GM19023 (cell line): Measurements from ENCODE around the gene CCDC13.

Experiments used
- ATAC-seq: cut with Tn5 transposase; IDR thresholded peaks from one replicate; pipeline ENCODE4 v1.9.1; 2021; ENCODE audit warnings: mild to moderate bottlenecking, moderate library complexity; ENCODE audit not compliant: unreplicated experiment

The CCDC13 gene

GRCh38 chr3:42800251-42800650, 27.2 kb upstream of the CCDC13 start:
- ATAC-seq, result no peak

- no peak for ATAC-seq
Measured at GRCh38 chr3:42799376-42799775, 26.3 kb upstream of the CCDC13 start.

- no peak for ATAC-seq
Measured at GRCh38 chr3:42796332-42796885, 23.4 kb upstream of the CCDC13 start.

GRCh38 chr3:42795621-42796181, 22.6 kb upstream of the CCDC13 start:
- ATAC-seq, result no peak

GRCh38 chr3:42790714-42791229, 17.7 kb upstream of the CCDC13 start:
- no peak for ATAC-seq

- ATAC-seq, result no peak
Measured at GRCh38 chr3:42786631-42787030, 13.6 kb upstream of the CCDC13 start.

- ATAC-seq, result no peak
Measured at GRCh38 chr3:42786212-42786611, 13.2 kb upstream of the CCDC13 start.

- peak; percentile 62 for ATAC-seq
Measured at GRCh38 chr3:42780892-42781700, 8.0 kb upstream of the CCDC13 start.

- ATAC-seq, result no peak
Measured at GRCh38 chr3:42780398-42780797, 7.3 kb upstream of the CCDC13 start.

- ATAC-seq, result no peak
Measured at GRCh38 chr3:42778644-42779043, 5.6 kb upstream of the CCDC13 start.

GRCh38 chr3:42773409-42773751, 327 bp upstream of the CCDC13 start:
- peak; percentile 2 for ATAC-seq

- ATAC-seq, result no peak
Measured at GRCh38 chr3:42771271-42771670, 1.8 kb downstream of the CCDC13 start.

GRCh38 chr3:42769477-42770131, 3.4 kb downstream of the CCDC13 start:
- no peak for ATAC-seq

GRCh38 chr3:42764561-42765295, 8.3 kb downstream of the CCDC13 start:
- no peak for ATAC-seq

- no peak for ATAC-seq
Measured at GRCh38 chr3:42764115-42764514, 8.9 kb downstream of the CCDC13 start.

- ATAC-seq, result no peak
Measured at GRCh38 chr3:42763021-42763420, 10.0 kb downstream of the CCDC13 start.

- ATAC-seq, result no peak
Measured at GRCh38 chr3:42762046-42762724, 10.9 kb downstream of the CCDC13 start.

- ATAC-seq, result no peak
Measured at GRCh38 chr3:42758126-42758525, 14.9 kb downstream of the CCDC13 start.

GRCh38 chr3:42756681-42757213, 16.3 kb downstream of the CCDC13 start:
- no peak for ATAC-seq
